Skeletal muscle satellite cell (primary cell): ENCODE data around the gene TERB1.
"Not testable (repeated sequence)": the region's sequence is repeated elsewhere in the genome, so short reads cannot be mapped to it uniquely, and the experiment has no call there.

Experiments
- H3K27me3 ChIP-seq: 2 replicates; pipeline ENCODE4 v1.7.0; 2013; ENCODE audit warnings: low read length; ENCODE audit not compliant: control insufficient read depth, insufficient read depth
- H3K36me3 ChIP-seq: 2 replicates; pipeline ENCODE4 v1.7.0; 2013; ENCODE audit warnings: mild to moderate bottlenecking, control low read depth, low read length; ENCODE audit not compliant: insufficient read depth
- H3K4me1 ChIP-seq: 2 replicates; pipeline ENCODE4 v1.7.0; 2013; ENCODE audit warnings: low read length; ENCODE audit not compliant: control insufficient read depth, insufficient read depth
- H3K4me2 ChIP-seq: 2 replicates; pipeline ENCODE4 v1.7.0; 2013; ENCODE audit warnings: mild to moderate bottlenecking, low read length
- H3K4me3 ChIP-seq: 2 replicates; pipeline ENCODE4 v1.7.0; 2013; ENCODE audit warnings: low read length
- H3K9ac ChIP-seq: 2 replicates; pipeline ENCODE4 v1.7.0; 2013; ENCODE audit warnings: mild to moderate bottlenecking, low read depth, low read length, moderate library complexity
- H3K9me3 ChIP-seq: replicated peaks from 2 replicates; pipeline ENCODE4 v1.7.0; 2013; ENCODE audit warnings: mild to moderate bottlenecking, control low read depth, low read length

Gene TERB1

GRCh38 chr16:66814734-66815133 lies 13.3 kb upstream of the TERB1 start:
- no peaks in the 10 kb centered on the region for H3K9me3 ChIP-seq
- H3K4me3 ChIP-seq = no peak overlapping the region
- no peak overlapping the region for H3K4me2 ChIP-seq
- H3K4me1 ChIP-seq = no peaks in the 10 kb centered on the region
- no peak overlapping the region for H3K9ac ChIP-seq
- H3K27me3 ChIP-seq = no peaks in the 10 kb centered on the region
- H3K36me3 ChIP-seq = peaks cover 81% of the 10 kb centered on the region

- H3K4me1 ChIP-seq = no peaks in the 10 kb centered on the region
- no peak overlapping the region for H3K9ac ChIP-seq
- H3K9me3 ChIP-seq = no peaks in the 10 kb centered on the region
- H3K4me3 ChIP-seq = no peak overlapping the region
- peaks cover 70% of the 10 kb centered on the region for H3K36me3 ChIP-seq
- no peak overlapping the region for H3K4me2 ChIP-seq
- H3K27me3 ChIP-seq = no peaks in the 10 kb centered on the region
Measured at GRCh38 chr16:66811043-66811442, 9.7 kb upstream of the TERB1 start.

- Histone ChIP-seq H3K4me1 (no peaks in the 10 kb centered on the region), H3K4me3 (no peak overlapping the region), H3K9ac (no peak overlapping the region), H3K4me2 (no peak overlapping the region), H3K9me3 (no peaks in the 10 kb centered on the region), H3K27me3 (no peaks in the 10 kb centered on the region), H3K36me3 (peaks cover 73% of the 10 kb centered on the region)
Measured at GRCh38 chr16:66810391-66810790, 9.0 kb upstream of the TERB1 start.

- Histone ChIP-seq H3K27me3 (no peaks in the 10 kb centered on the region), H3K4me1 (no peaks in the 10 kb centered on the region), H3K9me3 (no peaks in the 10 kb centered on the region), H3K4me2 (no peak overlapping the region), H3K9ac (no peak overlapping the region), H3K36me3 (peaks cover 74% of the 10 kb centered on the region), H3K4me3 (no peak overlapping the region)
Measured at GRCh38 chr16:66809765-66810164, 8.4 kb upstream of the TERB1 start.

- Histone ChIP-seq H3K4me2 (no peak overlapping the region), H3K9ac (no peak overlapping the region)
Measured at GRCh38 chr16:66802159-66802558, 775 bp upstream of the TERB1 start.

GRCh38 chr16:66800856-66801255 lies 528 bp downstream of the TERB1 start:
- peaks cover 46% of the 10 kb centered on the region for H3K36me3 ChIP-seq
- no peaks in the 10 kb centered on the region for H3K27me3 ChIP-seq
- no peak overlapping the region for H3K4me2 ChIP-seq
- no peak overlapping the region for H3K9ac ChIP-seq
- no peaks in the 10 kb centered on the region for H3K9me3 ChIP-seq
- H3K4me1 ChIP-seq = no peaks in the 10 kb centered on the region
- no peak overlapping the region for H3K4me3 ChIP-seq

More at GRCh38 chr16:66802159-66802558, 775 bp upstream of the TERB1 start:
- Histone ChIP-seq H3K9me3 (no peaks in the 10 kb centered on the region), H3K27me3 (no peaks in the 10 kb centered on the region), H3K36me3 (peaks cover 56% of the 10 kb centered on the region), H3K4me1 (no peaks in the 10 kb centered on the region), H3K4me3 (no peak overlapping the region)

GRCh38 chr16:66798161-66798560 lies 3.2 kb downstream of the TERB1 start:
- H3K4me1 ChIP-seq = no peaks in the 10 kb centered on the region
- H3K9me3 ChIP-seq = no peaks in the 10 kb centered on the region
- no peak overlapping the region for H3K4me3 ChIP-seq
- H3K4me2 ChIP-seq = no peak overlapping the region
- H3K27me3 ChIP-seq = no peaks in the 10 kb centered on the region
- H3K36me3 ChIP-seq = peaks cover 21% of the 10 kb centered on the region
- no peak overlapping the region for H3K9ac ChIP-seq

GRCh38 chr16:66793984-66794383 lies 7.4 kb downstream of the TERB1 start:
- H3K9ac ChIP-seq = not testable (repeated sequence)

GRCh38 chr16:66790130-66790733 lies 11.2 kb downstream of the TERB1 start:
- no peaks in the 10 kb centered on the region for H3K27me3 ChIP-seq
- no peak overlapping the region for H3K4me2 ChIP-seq
- no peaks in the 10 kb centered on the region for H3K4me1 ChIP-seq
- H3K9ac ChIP-seq = no peak overlapping the region
- H3K9me3 ChIP-seq = no peaks in the 10 kb centered on the region
- H3K4me3 ChIP-seq = no peak overlapping the region
- no peaks in the 10 kb centered on the region for H3K36me3 ChIP-seq

More at GRCh38 chr16:66793984-66794383, 7.4 kb downstream of the TERB1 start:
- not testable (repeated sequence) for H3K4me1 ChIP-seq, H3K36me3 ChIP-seq, H3K9me3 ChIP-seq, H3K4me2 ChIP-seq, H3K27me3 ChIP-seq, H3K4me3 ChIP-seq

GRCh38 chr16:66787427-66787826 lies 14.0 kb downstream of the TERB1 start:
- H3K36me3 ChIP-seq = no peaks in the 10 kb centered on the region
- H3K27me3 ChIP-seq = no peaks in the 10 kb centered on the region
- no peak overlapping the region for H3K9ac ChIP-seq
- H3K4me2 ChIP-seq = no peak overlapping the region
- no peaks in the 10 kb centered on the region for H3K4me1 ChIP-seq
- no peaks in the 10 kb centered on the region for H3K9me3 ChIP-seq
- H3K4me3 ChIP-seq = no peak overlapping the region

- no peaks in the 10 kb centered on the region for H3K36me3 ChIP-seq
- H3K9ac ChIP-seq = no peak overlapping the region
Measured at GRCh38 chr16:66786551-66786950, 14.8 kb downstream of the TERB1 start.

GRCh38 chr16:66776457-66776856 lies 24.9 kb downstream of the TERB1 start:
- Histone ChIP-seq H3K9me3 (no peaks in the 10 kb centered on the region), H3K4me1 (no peaks in the 10 kb centered on the region), H3K9ac (no peak overlapping the region), H3K27me3 (no peaks in the 10 kb centered on the region), H3K4me2 (no peak overlapping the region), H3K4me3 (no peak overlapping the region), H3K36me3 (no peaks in the 10 kb centered on the region)

More at GRCh38 chr16:66786551-66786950, 14.8 kb downstream of the TERB1 start:
- Histone ChIP-seq H3K4me2 (no peak overlapping the region), H3K9me3 (no peaks in the 10 kb centered on the region), H3K4me1 (no peaks in the 10 kb centered on the region), H3K27me3 (no peaks in the 10 kb centered on the region), H3K4me3 (no peak overlapping the region)
